Measurements from ENCODE around the gene DYDC2. TPM values are rescaled to one million over a fixed set of nuclear protein-coding genes. Genes with fewer than 3 reads are reported as not detected.

Gene DYDC2
- total RNA-seq, 2 experiments from 2014 or later, result not detected

Other genes with a start within 250 kb of the DYDC2 start
- gene PLAC9, start 224.1 kb upstream of the DYDC2 start, total RNA-seq (2014; rRNA removed; shearing (Covaris generic)), result not detected in 2 replicates
- not detected in 2 replicates for gene PLAC9, start 224.1 kb upstream of the DYDC2 start, total RNA-seq (2022)
- gene ANXA11, start 151.2 kb upstream of the DYDC2 start, total RNA-seq (2014; rRNA removed; shearing (Covaris generic)), result 87.8 and 93.9 TPM in 2 replicates
- 164 and 199 TPM in 2 replicates for gene ANXA11, start 151.2 kb upstream of the DYDC2 start, total RNA-seq (2022)
- not detected in 2 replicates for gene MAT1A, start 67.1 kb upstream of the DYDC2 start, total RNA-seq (2014; rRNA removed; shearing (Covaris generic))
- gene MAT1A, start 67.1 kb upstream of the DYDC2 start, total RNA-seq (2022), result not detected in 2 replicates
- not detected in 2 replicates for gene DYDC1, start within 50 bp of the DYDC2 start, total RNA-seq (2014; rRNA removed; shearing (Covaris generic))
- gene DYDC1, start within 50 bp of the DYDC2 start, total RNA-seq (2022), result not detected in 2 replicates
- gene PRXL2A, start 51.8 kb downstream of the DYDC2 start, total RNA-seq (2014; rRNA removed; shearing (Covaris generic)), result not detected in 2 replicates
- gene PRXL2A, start 51.8 kb downstream of the DYDC2 start, total RNA-seq (2022), result not detected in 2 replicates
- gene TSPAN14, start 97.5 kb downstream of the DYDC2 start, total RNA-seq (2014; rRNA removed; shearing (Covaris generic)), result 15.5 and 17.0 TPM in 2 replicates
- 33.4 and 33.6 TPM in 2 replicates for gene TSPAN14, start 97.5 kb downstream of the DYDC2 start, total RNA-seq (2022)
- 0.03 TPM in 1 of 2 replicates, not detected in the other for gene SH2D4B, start 181.1 kb downstream of the DYDC2 start, total RNA-seq (2014; rRNA removed; shearing (Covaris generic))
- not detected in 2 replicates for gene SH2D4B, start 181.1 kb downstream of the DYDC2 start, total RNA-seq (2022)